IMR-90 (cell line): ENCODE data around the gene POU4F1. TPM values are rescaled to one million over a fixed set of nuclear protein-coding genes. Genes with fewer than 3 reads are reported as not detected.

ENCODE experiments used
- FOS ChIP-seq: fragments of 150-350 bp; IDR thresholded peaks from 2 replicates; pipeline ENCODE4 v1.6.1; 2016; ENCODE audit warnings: low read depth, low read length
- NFE2L2 ChIP-seq: fragments of 150-350 bp; IDR thresholded peaks from 2 replicates; pipeline ENCODE4 v1.6.1; 2016; ENCODE audit warnings: low read depth, mild to moderate bottlenecking, low read length
- RAD21 ChIP-seq: IDR thresholded peaks from 2 replicates; pipeline ENCODE4 v1.6.1; 2012; ENCODE audit warnings: low read length, improper control_type of control experiment
- polyA plus RNA-seq, 3 experiments: library from polyadenylated mRNA; depleted of rRNA; stranded (reverse); fragments of >200 nt; gene quantifications; 2 replicates each; pipeline ENCODE4 v1.2.3, GENCODE V29; 2012; ENCODE audit warnings: low replicate concordance in 1 of 3
- total RNA-seq: library from RNA; depleted of rRNA; stranded (reverse); fragments of >200 nt; gene quantifications from 2 replicates; pipeline ENCODE4 v1.2.3, GENCODE V29; 2012
- TF ChIP-seq, protein P1 (sequence below): fragments of 150-350 bp; IDR thresholded peaks from 2 replicates; pipeline ENCODE4 v1.6.1; 2017; ENCODE audit warnings: mild to moderate bottlenecking, antibody characterized with exemption, low read length, low read depth

POU4F1 gene
- total and polyA plus RNA-seq, 2 of the 4 experiments (the other 2 are of a cell fraction) = 0.02 TPM; not detected in 1

DNA sequence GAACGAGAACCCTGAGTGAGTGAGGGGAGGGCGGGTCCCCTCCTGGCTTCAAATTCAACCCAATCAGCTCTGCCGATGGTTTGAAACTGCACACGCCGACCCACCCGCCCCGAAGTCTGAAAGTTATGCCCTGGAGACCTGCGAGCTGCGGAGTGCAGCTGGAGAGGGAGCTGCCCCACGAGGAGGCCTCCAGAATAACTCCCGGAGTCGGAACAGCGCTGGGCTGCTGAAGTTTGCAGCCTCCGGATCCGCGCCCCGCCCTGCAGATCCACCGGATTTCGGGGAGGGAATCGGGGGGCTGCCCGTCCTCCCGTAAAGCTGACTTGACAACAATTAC is 7.0 kb downstream of the POU4F1 start (continued):
- TF ChIP-seq, protein P1, sequence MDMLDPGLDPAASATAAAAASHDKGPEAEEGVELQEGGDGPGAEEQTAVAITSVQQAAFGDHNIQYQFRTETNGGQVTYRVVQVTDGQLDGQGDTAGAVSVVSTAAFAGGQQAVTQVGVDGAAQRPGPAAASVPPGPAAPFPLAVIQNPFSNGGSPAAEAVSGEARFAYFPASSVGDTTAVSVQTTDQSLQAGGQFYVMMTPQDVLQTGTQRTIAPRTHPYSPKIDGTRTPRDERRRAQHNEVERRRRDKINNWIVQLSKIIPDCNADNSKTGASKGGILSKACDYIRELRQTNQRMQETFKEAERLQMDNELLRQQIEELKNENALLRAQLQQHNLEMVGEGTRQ = no peak
- TF ChIP-seq NFE2L2 = no peak
- TF ChIP-seq RAD21 = no peak
- TF ChIP-seq FOS = no peak
